ENCODE measurements around the gene AFM. TPM values are rescaled to one million over a fixed set of nuclear protein-coding genes. Genes with fewer than 3 reads are reported as not detected.

Gene AFM
- polyA plus RNA-seq, 1 experiment, result not detected

DNA sequence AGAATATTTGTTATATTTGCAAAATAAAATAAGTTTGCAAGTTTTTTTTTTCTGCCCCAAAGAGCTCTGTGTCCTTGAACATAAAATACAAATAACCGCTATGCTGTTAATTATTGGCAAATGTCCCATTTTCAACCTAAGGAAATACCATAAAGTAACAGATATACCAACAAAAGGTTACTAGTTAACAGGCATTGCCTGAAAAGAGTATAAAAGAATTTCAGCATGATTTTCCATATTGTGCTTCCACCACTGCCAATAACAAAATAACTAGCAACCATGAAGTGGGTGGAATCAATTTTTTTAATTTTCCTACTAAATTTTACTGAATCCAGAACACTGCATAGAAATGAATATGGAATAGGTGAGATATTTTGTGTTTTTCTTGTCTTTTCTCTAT lies 45.6 kb upstream of the AFM start, which contains the start of gene AFP:
Gene AFP, plus strand, starts transcription at position 238 of the 400 bp plus-strand sequence. Its CDS starts 42 bp downstream, at position 280.
- POLR2A ChIA-PET, result no interaction called here
- Histone ChIP-seq H3K4me3 (ENCODE audit: low read depth, low read length) (no peak within 1 kb of the TSS), H3K27me3 (ENCODE audit: control insufficient read depth, insufficient read depth, low read length) (no peaks in the 10 kb centered on the region), H3K27ac (ENCODE audit: low read depth, low read length) (no peak within 1 kb of the TSS), H3K9me3 (ENCODE audit: control insufficient read depth, insufficient read depth, low read length) (no peaks in the 10 kb centered on the region)
- CTCF ChIA-PET, result interaction anchor here (4.2 kb wide), 1 partner anchor 11 kb away, joined by 26 read pairs; no protein-coding TSS in a partner anchor
- no peak for DNase-seq (ENCODE audit: low read depth, low spot score)
- TF ChIP-seq, protein P1, sequence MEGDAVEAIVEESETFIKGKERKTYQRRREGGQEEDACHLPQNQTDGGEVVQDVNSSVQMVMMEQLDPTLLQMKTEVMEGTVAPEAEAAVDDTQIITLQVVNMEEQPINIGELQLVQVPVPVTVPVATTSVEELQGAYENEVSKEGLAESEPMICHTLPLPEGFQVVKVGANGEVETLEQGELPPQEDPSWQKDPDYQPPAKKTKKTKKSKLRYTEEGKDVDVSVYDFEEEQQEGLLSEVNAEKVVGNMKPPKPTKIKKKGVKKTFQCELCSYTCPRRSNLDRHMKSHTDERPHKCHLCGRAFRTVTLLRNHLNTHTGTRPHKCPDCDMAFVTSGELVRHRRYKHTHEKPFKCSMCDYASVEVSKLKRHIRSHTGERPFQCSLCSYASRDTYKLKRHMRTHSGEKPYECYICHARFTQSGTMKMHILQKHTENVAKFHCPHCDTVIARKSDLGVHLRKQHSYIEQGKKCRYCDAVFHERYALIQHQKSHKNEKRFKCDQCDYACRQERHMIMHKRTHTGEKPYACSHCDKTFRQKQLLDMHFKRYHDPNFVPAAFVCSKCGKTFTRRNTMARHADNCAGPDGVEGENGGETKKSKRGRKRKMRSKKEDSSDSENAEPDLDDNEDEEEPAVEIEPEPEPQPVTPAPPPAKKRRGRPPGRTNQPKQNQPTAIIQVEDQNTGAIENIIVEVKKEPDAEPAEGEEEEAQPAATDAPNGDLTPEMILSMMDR (IDR thresholded peaks at IDR 0.05; ENCODE audit: low read depth, low read length), result no peak

DNA sequence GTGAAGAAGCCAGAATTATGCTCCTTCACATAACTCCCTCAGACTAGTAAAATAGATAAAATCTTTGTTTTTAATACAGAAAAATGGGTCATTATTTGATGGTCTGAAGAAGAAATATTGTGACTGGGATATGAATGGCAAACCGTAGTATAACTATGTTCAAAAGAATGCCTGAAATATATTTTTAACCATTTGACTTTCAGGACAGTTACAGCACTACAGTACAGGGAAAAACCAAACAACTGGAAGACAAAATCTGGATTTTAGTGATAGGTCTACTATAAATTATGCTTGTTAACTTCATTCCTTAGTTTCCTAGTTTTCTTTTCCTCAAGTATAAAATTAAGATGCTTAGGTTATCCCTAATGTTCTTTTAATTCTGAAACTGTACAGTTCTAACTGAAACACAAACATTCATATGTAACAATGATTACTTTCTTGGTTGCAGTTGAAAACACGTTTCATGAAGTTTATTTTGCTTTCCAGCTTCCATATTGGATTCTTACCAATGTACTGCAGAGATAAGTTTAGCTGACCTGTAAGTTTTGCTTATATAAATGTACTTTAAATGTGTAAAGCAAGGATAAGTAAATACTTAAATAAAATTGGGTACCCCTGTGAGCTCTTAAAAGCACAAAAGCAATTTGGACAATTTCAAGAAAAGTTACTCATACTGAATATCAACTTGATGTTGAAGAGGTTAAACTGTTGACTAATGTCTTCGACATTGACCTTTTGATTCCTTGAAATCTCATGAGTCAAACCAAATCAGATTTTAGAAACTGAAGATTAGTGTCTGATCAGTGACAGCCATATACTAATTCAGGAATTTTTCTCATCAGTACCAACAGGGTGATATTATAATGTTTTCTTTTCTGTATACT lies 44.6 kb upstream of the AFM start:
- no peak overlapping the region for H3K4me3 ChIP-seq (ENCODE audit: low read depth, low read length)
- no peaks in the 10 kb centered on the region for H3K27me3 ChIP-seq (ENCODE audit: control insufficient read depth, insufficient read depth, low read length)
- H3K27ac ChIP-seq (ENCODE audit: low read depth, low read length), result no peak overlapping the region
- no peaks in the 10 kb centered on the region for H3K9me3 ChIP-seq (ENCODE audit: control insufficient read depth, insufficient read depth, low read length)
- ChIA-PET POLR2A (no interaction called here), CTCF (interaction anchor here (2.0 kb wide), 1 partner anchor 9 kb away, joined by 14 read pairs; no protein-coding TSS in a partner anchor)
- TF ChIP-seq, protein P1 (IDR thresholded peaks at IDR 0.05; ENCODE audit: low read depth, low read length), result no peak
- DNase-seq (ENCODE audit: low read depth, low spot score), result no peak

DNA sequence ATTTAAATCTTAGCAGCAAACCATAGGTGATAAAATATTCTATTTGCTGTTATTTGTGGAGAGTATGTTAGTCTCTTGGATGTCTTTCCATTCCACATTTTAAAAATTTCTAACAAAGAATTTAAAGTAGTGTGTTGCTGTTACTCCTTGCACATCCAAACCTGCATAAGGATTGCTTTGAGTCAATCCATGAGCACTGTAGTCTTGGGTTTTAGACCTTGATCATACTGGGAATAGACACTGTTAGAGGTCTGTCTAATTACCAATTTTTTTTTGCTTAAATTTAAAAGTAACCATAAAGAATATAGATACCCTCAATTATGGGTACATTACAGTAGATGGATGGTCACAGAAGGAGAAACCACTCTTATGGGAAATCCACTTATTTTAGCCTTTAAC lies 44.0 kb upstream of the AFM start:
- H3K4me3 ChIP-seq (ENCODE audit: low read depth, low read length), result no peak overlapping the region
- no peak for DNase-seq (ENCODE audit: low read depth, low spot score)
- ChIA-PET POLR2A (no interaction called here), CTCF (interaction anchor here (2.0 kb wide), 1 partner anchor 9 kb away, joined by 14 read pairs; no protein-coding TSS in a partner anchor)
- H3K9me3 ChIP-seq (ENCODE audit: control insufficient read depth, insufficient read depth, low read length), result no peaks in the 10 kb centered on the region
- H3K27ac ChIP-seq (ENCODE audit: low read depth, low read length), result no peak overlapping the region
- TF ChIP-seq, protein P1 (IDR thresholded peaks at IDR 0.05; ENCODE audit: low read depth, low read length), result no peak
- H3K27me3 ChIP-seq (ENCODE audit: control insufficient read depth, insufficient read depth, low read length), result no peaks in the 10 kb centered on the region

DNA sequence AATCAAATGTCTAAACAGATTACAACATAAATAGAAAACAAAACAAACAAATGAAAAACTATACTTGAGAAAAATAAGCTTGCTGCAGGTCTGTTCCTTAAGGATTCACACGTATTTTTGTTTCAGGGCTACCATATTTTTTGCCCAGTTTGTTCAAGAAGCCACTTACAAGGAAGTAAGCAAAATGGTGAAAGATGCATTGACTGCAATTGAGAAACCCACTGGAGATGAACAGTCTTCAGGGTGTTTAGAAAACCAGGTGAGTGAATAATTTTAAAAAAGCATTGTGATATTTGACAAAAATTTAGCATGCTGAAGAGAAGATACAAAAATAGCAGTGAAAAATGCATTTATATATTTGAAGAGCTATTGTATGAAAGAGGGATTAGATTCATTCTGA lies 43.5 kb upstream of the AFM start:
- Histone ChIP-seq H3K9me3 (ENCODE audit: control insufficient read depth, insufficient read depth, low read length) (no peaks in the 10 kb centered on the region), H3K27me3 (ENCODE audit: control insufficient read depth, insufficient read depth, low read length) (no peaks in the 10 kb centered on the region), H3K27ac (ENCODE audit: low read depth, low read length) (no peak overlapping the region), H3K4me3 (ENCODE audit: low read depth, low read length) (no peak overlapping the region)
- DNase-seq (ENCODE audit: low read depth, low spot score), result no peak
- TF ChIP-seq, protein P1 (IDR thresholded peaks at IDR 0.05; ENCODE audit: low read depth, low read length), result no peak
- POLR2A ChIA-PET, result interaction anchor here (0.6 kb wide), 1 partner anchor 9 kb away, joined by 6 read pairs; no protein-coding TSS in a partner anchor
- CTCF ChIA-PET, result interaction anchor here (0.8 to 2.0 kb wide), 2 partner anchors 8 to 136 kb away, joined by 3 to 14 read pairs; no protein-coding TSS in a partner anchor

Measured in AG04450 (cell line).